ENCODE data around the gene CLCNKA. TPM values are rescaled to one million over a fixed set of nuclear protein-coding genes. Genes with fewer than 3 reads are reported as not detected.

CLCNKA gene
- polyA plus RNA-seq, 1 donor (not counting 4 experiments of a cell fraction or from before 2014, with no cell fraction given), result not detected

GRCh38 chr1:16006552-16007485, 15.0 kb upstream of the CLCNKA start:
- peak; percentile 69 for DNase-seq (ENCODE audit: low read depth, low spot score)
- dilution Hi-C loops (cut with MboI; ENCODE audit: extremely low pct_ligation_motif_present, low sequenced_read_pairs), result no loop called here
- H3K9ac ChIP-seq (ENCODE audit: control insufficient read depth, extremely low read depth, insufficient read depth, low read length), result no peak overlapping the region

GRCh38 chr1:16007671-16008341, 14.0 kb upstream of the CLCNKA start:
- Histone ChIP-seq H3K9ac (ENCODE audit: control insufficient read depth, extremely low read depth, insufficient read depth, low read length) (no peak overlapping the region), H3K9me1 (ENCODE audit: control insufficient read depth, extremely low read depth, insufficient read depth, low read length) (no peaks in the 10 kb centered on the region), H3K4me2 (ENCODE audit: control insufficient read depth, extremely low read depth, insufficient read depth, low read depth, low read length) (peak overlapping the region; percentile 29), H3K4me3 (ENCODE audit: control insufficient read depth in 2 of 3, extremely low read depth in 1 of 3, insufficient read depth in 2 of 3, low read depth in 1 of 3, low read length in 3 of 3) (no peak overlapping the region), H4K20me1 (ENCODE audit: control insufficient read depth, extremely low read depth, insufficient read depth, low read length) (no peaks in the 10 kb centered on the region), H3K27me3 (ENCODE audit: control insufficient read depth, extremely low read depth, insufficient read depth, low read length) (no peaks in the 10 kb centered on the region), H3K9me3 (ENCODE audit: control insufficient read depth, low read depth, low read length) (no peaks in the 10 kb centered on the region), H3K4me1 (ENCODE audit: control insufficient read depth, extremely low read depth, insufficient read depth, low read length) (peaks cover 17% of the 10 kb centered on the region), H3K27ac (ENCODE audit: control insufficient read depth, insufficient read depth, low read length) (no peak overlapping the region), H3K79me2 (ENCODE audit: control insufficient read depth, insufficient read depth, low read length) (no peaks in the 10 kb centered on the region), H2AFZ (ENCODE audit: control insufficient read depth, low read length) (no peak overlapping the region), H3K36me3 (ENCODE audit: control insufficient read depth in 2 of 2, extremely low read depth in 1 of 2, insufficient read depth in 2 of 2, low read length in 2 of 2) (no peaks in the 10 kb centered on the region)
- TF ChIP-seq EZH2 (IDR thresholded peaks at IDR 0.05; ENCODE audit: low read length) (no peak), CTCF (optimal IDR thresholded peaks at IDR 0.05 in 1 of 3, IDR thresholded peaks at IDR 0.05 in 1 of 3, conservative IDR thresholded peaks at IDR 0.05 in 1 of 3; ENCODE audit: extremely low read depth in 1 of 3, insufficient read depth in 2 of 3, low read length in 3 of 3) (no peak)
- FAIRE-seq (peak; percentile 55), DNase-seq (ENCODE audit: low read depth, low spot score) (no peak)
- dilution Hi-C loops (cut with MboI; ENCODE audit: extremely low pct_ligation_motif_present, low sequenced_read_pairs), result no loop called here

More at GRCh38 chr1:16006552-16007485, 15.0 kb upstream of the CLCNKA start:
- Histone ChIP-seq H3K27ac (ENCODE audit: control insufficient read depth, insufficient read depth, low read length) (no peak overlapping the region), H3K4me2 (ENCODE audit: control insufficient read depth, extremely low read depth, insufficient read depth, low read depth, low read length) (no peak overlapping the region), H3K36me3 (ENCODE audit: control insufficient read depth in 2 of 2, extremely low read depth in 1 of 2, insufficient read depth in 2 of 2, low read length in 2 of 2) (no peaks in the 10 kb centered on the region), H3K27me3 (ENCODE audit: control insufficient read depth, extremely low read depth, insufficient read depth, low read length) (no peaks in the 10 kb centered on the region), H3K4me1 (ENCODE audit: control insufficient read depth, extremely low read depth, insufficient read depth, low read length) (peaks cover 15% of the 10 kb centered on the region), H2AFZ (ENCODE audit: control insufficient read depth, low read length) (no peak overlapping the region), H3K9me3 (ENCODE audit: control insufficient read depth, low read depth, low read length) (no peaks in the 10 kb centered on the region), H3K79me2 (ENCODE audit: control insufficient read depth, insufficient read depth, low read length) (no peaks in the 10 kb centered on the region), H4K20me1 (ENCODE audit: control insufficient read depth, extremely low read depth, insufficient read depth, low read length) (no peaks in the 10 kb centered on the region), H3K4me3 (ENCODE audit: control insufficient read depth in 2 of 3, extremely low read depth in 1 of 3, insufficient read depth in 2 of 3, low read depth in 1 of 3, low read length in 3 of 3) (no peak overlapping the region), H3K9me1 (ENCODE audit: control insufficient read depth, extremely low read depth, insufficient read depth, low read length) (no peaks in the 10 kb centered on the region)
- FAIRE-seq, result peak; percentile 95
- TF ChIP-seq CTCF (optimal IDR thresholded peaks at IDR 0.05 in 1 of 3, IDR thresholded peaks at IDR 0.05 in 1 of 3, conservative IDR thresholded peaks at IDR 0.05 in 1 of 3; ENCODE audit: extremely low read depth in 1 of 3, insufficient read depth in 2 of 3, low read length in 3 of 3) (peak; percentile 31 to 59 (median 48)), EZH2 (IDR thresholded peaks at IDR 0.05; ENCODE audit: low read length) (no peak)
